Measurements from ENCODE around the gene TIGD3.
A peak's percentile ranks its signal among the peaks of the same experiment; 100 is the strongest.

The TIGD3 gene

DNA sequence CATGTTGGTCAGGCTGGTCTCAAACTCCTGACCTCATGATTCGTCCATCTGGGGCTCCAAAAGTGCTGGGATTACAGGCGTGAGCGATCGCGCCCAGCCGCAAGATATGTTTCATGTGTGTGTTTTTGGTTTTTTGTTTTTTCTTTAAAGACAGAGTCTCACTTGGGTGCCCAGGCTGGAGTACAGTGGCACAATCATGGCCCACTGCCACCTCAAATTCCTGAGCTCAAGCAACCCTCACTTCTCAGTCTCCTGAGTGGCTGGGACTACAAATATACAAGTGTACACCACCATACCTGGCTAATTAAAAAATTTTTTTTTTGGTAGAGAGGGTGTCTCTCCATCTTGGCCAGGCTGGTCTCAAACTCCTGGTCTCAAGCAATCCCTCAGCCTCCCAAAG is 8.4 kb downstream of the TIGD3 start:
- Histone ChIP-seq H3K27ac (ENCODE audit: low read depth in 2 of 2, low read length in 2 of 2) (peak overlapping the region in 1 of 2 donors; percentile 35), H3K4me1 (ENCODE audit: control insufficient read depth in 2 of 2, insufficient read depth in 2 of 2, low read length in 2 of 2) (peaks cover 7 to 10% of the 10 kb centered on the region in 2 donors), H3K36me3 (ENCODE audit: control insufficient read depth in 2 of 2, insufficient read depth in 2 of 2, low read length in 2 of 2) (no peaks in the 10 kb centered on the region), H3K9ac (ENCODE audit: low read depth in 1 of 2, low read length in 2 of 2) (no peak overlapping the region), H3K4me3 (ENCODE audit: low read length in 2 of 2) (no peak overlapping the region), H3K27me3 (ENCODE audit: control insufficient read depth in 2 of 2, insufficient read depth in 2 of 2, low read length in 2 of 2) (no peaks in the 10 kb centered on the region), H3K9me3 (ENCODE audit: control insufficient read depth in 2 of 2, low read length in 2 of 2) (no peaks in the 10 kb centered on the region)

DNA sequence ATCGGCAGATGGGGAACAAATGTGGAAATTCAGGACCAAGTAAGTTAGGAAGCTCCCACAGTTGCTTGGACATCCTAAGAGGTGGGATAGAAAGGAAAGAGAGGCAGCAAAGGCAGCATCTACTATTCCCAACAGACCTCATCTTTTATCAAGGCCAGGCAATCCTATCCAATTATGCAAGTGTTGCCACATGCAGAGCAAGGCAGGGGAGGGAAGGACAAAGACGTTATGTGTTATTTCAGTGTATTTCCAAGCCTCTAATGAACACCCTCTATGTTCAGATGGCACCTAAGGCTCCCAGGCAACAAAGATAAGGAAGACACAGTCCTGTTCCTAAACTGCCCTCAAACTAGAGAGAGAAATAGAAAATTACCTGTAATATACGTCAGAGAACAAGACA is 9.2 kb downstream of the TIGD3 start:
- Histone ChIP-seq H3K36me3 (ENCODE audit: control insufficient read depth in 2 of 2, insufficient read depth in 2 of 2, low read length in 2 of 2) (no peaks in the 10 kb centered on the region), H3K9ac (ENCODE audit: low read depth in 1 of 2, low read length in 2 of 2) (no peak overlapping the region), H3K4me1 (ENCODE audit: control insufficient read depth in 2 of 2, insufficient read depth in 2 of 2, low read length in 2 of 2) (peaks cover 7 to 10% of the 10 kb centered on the region in 2 donors), H3K27me3 (ENCODE audit: control insufficient read depth in 2 of 2, insufficient read depth in 2 of 2, low read length in 2 of 2) (no peaks in the 10 kb centered on the region), H3K27ac (ENCODE audit: low read depth in 2 of 2, low read length in 2 of 2) (no peak overlapping the region), H3K4me3 (ENCODE audit: low read length in 2 of 2) (no peak overlapping the region), H3K9me3 (ENCODE audit: control insufficient read depth in 2 of 2, low read length in 2 of 2) (no peaks in the 10 kb centered on the region)

DNA sequence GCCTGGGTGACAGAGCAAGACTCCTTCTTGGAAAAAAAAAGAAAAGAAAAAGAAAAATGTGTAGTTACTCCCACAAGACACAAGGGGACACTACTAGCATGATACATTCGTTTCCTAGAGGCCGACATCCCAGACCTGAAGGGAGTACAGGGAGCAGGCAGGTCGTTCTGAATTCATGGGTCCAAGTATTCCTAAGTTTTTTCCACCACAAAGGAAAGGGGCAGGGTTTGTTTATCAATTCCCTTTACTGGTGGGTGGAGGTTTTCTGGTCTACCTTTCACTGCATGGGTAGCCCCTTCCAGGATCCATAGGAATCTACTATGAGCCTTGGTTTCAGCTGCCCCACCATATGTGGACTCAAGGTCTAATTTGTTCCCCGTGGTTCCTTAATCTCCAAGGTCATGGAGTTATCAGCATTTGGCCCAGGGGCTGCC is 11.8 kb downstream of the TIGD3 start:
- H3K27ac ChIP-seq (ENCODE audit: low read depth in 2 of 2, low read length in 2 of 2), result peak overlapping the region; percentile 44 to 55
- H3K9me3 ChIP-seq (ENCODE audit: control insufficient read depth in 2 of 2, low read length in 2 of 2), result no peaks in the 10 kb centered on the region
- H3K9ac ChIP-seq (ENCODE audit: low read depth in 1 of 2, low read length in 2 of 2), result peak overlapping the region in 1 of 2 donors; percentile 48
- peak overlapping the region in 1 of 2 donors; percentile 14 for H3K4me3 ChIP-seq (ENCODE audit: low read length in 2 of 2)
- H3K27me3 ChIP-seq (ENCODE audit: control insufficient read depth in 2 of 2, insufficient read depth in 2 of 2, low read length in 2 of 2), result no peaks in the 10 kb centered on the region
- H3K4me1 ChIP-seq (ENCODE audit: control insufficient read depth in 2 of 2, insufficient read depth in 2 of 2, low read length in 2 of 2), result peaks cover 7 to 14% of the 10 kb centered on the region in 2 donors
- H3K36me3 ChIP-seq (ENCODE audit: control insufficient read depth in 2 of 2, insufficient read depth in 2 of 2, low read length in 2 of 2), result no peaks in the 10 kb centered on the region

DNA sequence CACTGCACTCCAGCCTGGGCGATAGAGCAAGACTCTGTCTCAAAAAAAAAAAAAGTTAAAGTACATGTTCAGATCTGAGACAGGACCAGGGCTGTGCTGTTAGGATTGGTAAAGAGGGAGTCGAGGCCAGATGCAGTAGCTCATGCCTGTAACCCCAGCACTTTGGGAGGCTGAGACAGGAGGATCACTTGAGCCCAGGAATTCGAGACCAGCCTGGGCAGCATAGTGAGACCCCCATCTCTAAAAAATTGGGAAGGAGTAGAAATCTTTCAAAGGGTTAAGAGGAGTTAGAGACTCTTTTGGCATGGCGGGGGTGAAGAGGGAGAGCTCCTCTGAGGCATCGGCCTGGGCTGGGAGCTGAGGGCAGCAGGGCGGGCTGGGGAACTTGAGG is 16.1 kb downstream of the TIGD3 start:
- H3K27me3 ChIP-seq (ENCODE audit: control insufficient read depth in 2 of 2, insufficient read depth in 2 of 2, low read length in 2 of 2), result no peaks in the 10 kb centered on the region
- peaks cover 10 to 25% of the 10 kb centered on the region in 2 donors for H3K4me1 ChIP-seq (ENCODE audit: control insufficient read depth in 2 of 2, insufficient read depth in 2 of 2, low read length in 2 of 2)
- H3K27ac ChIP-seq (ENCODE audit: low read depth in 2 of 2, low read length in 2 of 2), result peak overlapping the region; percentile 28 to 57
- H3K9ac ChIP-seq (ENCODE audit: low read depth in 1 of 2, low read length in 2 of 2), result peak overlapping the region in 1 of 2 donors; percentile 46
- H3K9me3 ChIP-seq (ENCODE audit: control insufficient read depth in 2 of 2, low read length in 2 of 2), result no peaks in the 10 kb centered on the region
- no peaks in the 10 kb centered on the region for H3K36me3 ChIP-seq (ENCODE audit: control insufficient read depth in 2 of 2, insufficient read depth in 2 of 2, low read length in 2 of 2)
- no peak overlapping the region for H3K4me3 ChIP-seq (ENCODE audit: low read length in 2 of 2)

DNA sequence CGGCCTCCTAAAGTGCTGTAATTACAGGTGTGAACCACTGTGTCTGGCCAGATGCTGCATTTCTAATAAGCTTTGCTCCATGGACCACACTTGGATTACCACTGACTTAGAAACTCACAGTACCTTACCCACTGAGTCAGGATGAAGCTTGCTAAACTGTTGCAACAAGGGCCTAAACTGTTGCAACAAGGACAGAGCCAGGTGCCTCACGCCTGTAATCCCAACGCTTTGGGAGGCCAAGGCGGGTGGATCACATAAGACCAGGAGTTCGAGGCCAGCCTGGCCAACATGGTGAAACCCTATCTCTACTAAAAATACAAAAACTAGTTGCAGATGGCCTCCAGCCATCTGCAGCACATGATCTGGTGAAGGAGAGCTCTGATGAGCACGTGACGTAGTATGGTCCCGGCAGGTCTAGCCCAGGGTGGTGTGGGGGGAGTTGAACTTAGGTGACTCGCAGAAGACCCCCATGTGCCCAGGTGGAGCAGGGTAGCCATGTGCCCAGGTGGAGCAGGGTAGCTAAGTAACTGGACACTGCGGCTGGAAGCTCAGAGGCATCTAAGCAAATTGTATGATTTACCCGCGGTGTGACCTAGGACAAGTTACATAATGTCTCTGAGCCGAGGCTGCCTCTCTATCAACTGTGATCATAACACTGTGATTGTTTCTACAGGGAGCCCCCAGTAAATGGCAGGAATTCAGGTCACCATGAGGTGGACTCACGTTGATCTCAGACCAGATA is 19.5 kb downstream of the TIGD3 start:
- no peaks in the 10 kb centered on the region for H3K27me3 ChIP-seq (ENCODE audit: control insufficient read depth in 2 of 2, insufficient read depth in 2 of 2, low read length in 2 of 2)
- no peak overlapping the region for H3K4me3 ChIP-seq (ENCODE audit: low read length in 2 of 2)
- no peaks in the 10 kb centered on the region for H3K9me3 ChIP-seq (ENCODE audit: control insufficient read depth in 2 of 2, low read length in 2 of 2)
- H3K27ac ChIP-seq (ENCODE audit: low read depth in 2 of 2, low read length in 2 of 2), result peak overlapping the region; percentile 9 to 70
- H3K4me1 ChIP-seq (ENCODE audit: control insufficient read depth in 2 of 2, insufficient read depth in 2 of 2, low read length in 2 of 2), result peaks cover 3 to 17% of the 10 kb centered on the region in 2 donors
- no peaks in the 10 kb centered on the region for H3K36me3 ChIP-seq (ENCODE audit: control insufficient read depth in 2 of 2, insufficient read depth in 2 of 2, low read length in 2 of 2)
- H3K9ac ChIP-seq (ENCODE audit: low read depth in 1 of 2, low read length in 2 of 2), result no peak overlapping the region

DNA sequence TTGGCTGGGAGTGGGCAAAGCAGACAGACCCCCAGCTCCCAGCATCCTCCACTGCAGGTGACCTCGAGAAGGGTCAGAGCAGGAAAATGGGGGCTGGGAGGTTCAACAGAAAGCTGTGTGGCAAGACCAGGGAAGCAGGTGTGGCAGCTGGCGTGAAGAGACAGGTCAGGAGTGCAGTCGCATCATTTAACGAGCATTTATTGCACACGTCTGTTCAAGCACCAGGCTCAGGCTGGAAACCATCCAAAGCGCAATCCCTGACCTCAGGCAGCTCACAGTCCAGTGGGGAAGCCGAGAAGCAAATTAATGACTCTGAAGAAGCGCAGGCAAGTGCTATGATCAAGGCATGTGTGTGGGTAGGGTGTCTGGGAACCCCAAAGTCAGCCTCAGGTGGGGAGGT is 20.5 kb downstream of the TIGD3 start:
- Histone ChIP-seq H3K36me3 (ENCODE audit: control insufficient read depth in 2 of 2, insufficient read depth in 2 of 2, low read length in 2 of 2) (no peaks in the 10 kb centered on the region), H3K9ac (ENCODE audit: low read depth in 1 of 2, low read length in 2 of 2) (no peak overlapping the region), H3K9me3 (ENCODE audit: control insufficient read depth in 2 of 2, low read length in 2 of 2) (no peaks in the 10 kb centered on the region), H3K27ac (ENCODE audit: low read depth in 2 of 2, low read length in 2 of 2) (peak overlapping the region; percentile 38 to 70), H3K4me3 (ENCODE audit: low read length in 2 of 2) (no peak overlapping the region), H3K4me1 (ENCODE audit: control insufficient read depth in 2 of 2, insufficient read depth in 2 of 2, low read length in 2 of 2) (peaks cover 3 to 17% of the 10 kb centered on the region in 2 donors), H3K27me3 (ENCODE audit: control insufficient read depth in 2 of 2, insufficient read depth in 2 of 2, low read length in 2 of 2) (no peaks in the 10 kb centered on the region)

DNA sequence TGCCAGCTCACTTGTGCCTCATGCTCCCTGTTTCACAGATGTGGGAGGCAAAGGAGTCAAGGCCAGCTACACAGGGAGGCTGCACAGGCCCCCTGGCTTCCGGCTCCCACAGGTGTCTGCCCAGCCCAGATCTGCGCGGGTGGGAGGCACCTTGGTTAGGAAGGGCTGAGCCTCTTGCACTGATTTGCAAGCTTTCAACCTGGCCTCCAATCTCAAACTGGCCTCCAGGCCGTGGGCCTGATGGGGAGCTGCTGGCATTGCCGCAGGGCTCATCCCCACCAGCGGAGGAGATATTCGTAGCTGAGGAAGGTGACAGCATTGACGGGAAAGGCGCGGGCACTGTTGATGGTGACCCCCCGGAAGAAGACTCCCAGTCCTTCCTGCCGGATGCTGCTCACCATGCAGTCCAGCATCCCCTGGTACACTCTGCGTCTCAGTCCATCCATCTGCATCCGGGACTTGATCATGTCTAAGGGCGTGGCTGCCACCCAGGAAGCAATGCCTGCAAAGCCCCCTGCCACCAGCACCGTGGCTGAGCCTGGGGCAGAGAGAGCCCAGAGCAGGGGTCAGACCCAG is 21.7 kb downstream of the TIGD3 start:
- Histone ChIP-seq H3K9me3 (ENCODE audit: control insufficient read depth in 2 of 2, low read length in 2 of 2) (no peaks in the 10 kb centered on the region), H3K27ac (ENCODE audit: low read depth in 2 of 2, low read length in 2 of 2) (no peak overlapping the region), H3K27me3 (ENCODE audit: control insufficient read depth in 2 of 2, insufficient read depth in 2 of 2, low read length in 2 of 2) (no peaks in the 10 kb centered on the region), H3K36me3 (ENCODE audit: control insufficient read depth in 2 of 2, insufficient read depth in 2 of 2, low read length in 2 of 2) (no peaks in the 10 kb centered on the region), H3K4me1 (ENCODE audit: control insufficient read depth in 2 of 2, insufficient read depth in 2 of 2, low read length in 2 of 2) (peaks cover 11 to 23% of the 10 kb centered on the region in 2 donors), H3K4me3 (ENCODE audit: low read length in 2 of 2) (no peak overlapping the region), H3K9ac (ENCODE audit: low read depth in 1 of 2, low read length in 2 of 2) (no peak overlapping the region)

DNA sequence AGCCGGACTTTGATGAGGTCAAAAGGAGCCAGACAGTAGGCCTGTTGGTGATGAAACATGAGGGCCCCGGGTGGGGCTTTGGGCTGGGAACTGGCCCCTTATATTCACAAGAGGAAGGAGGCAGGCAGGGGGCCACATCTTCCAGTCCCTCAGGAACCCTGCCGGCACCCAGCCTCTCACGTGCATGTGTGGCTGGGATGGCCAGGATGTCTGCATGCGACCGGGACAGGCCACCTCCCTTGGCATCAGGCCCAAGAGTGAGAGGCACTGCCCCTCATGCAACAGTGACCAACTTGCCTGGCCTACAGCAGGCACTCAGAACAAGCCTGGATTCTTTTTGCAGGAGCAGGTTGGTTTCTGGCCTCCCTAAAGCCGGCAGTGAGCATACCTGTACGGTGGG is 22.5 kb downstream of the TIGD3 start:
- Histone ChIP-seq H3K4me3 (ENCODE audit: low read length in 2 of 2) (no peak overlapping the region), H3K36me3 (ENCODE audit: control insufficient read depth in 2 of 2, insufficient read depth in 2 of 2, low read length in 2 of 2) (no peaks in the 10 kb centered on the region), H3K27ac (ENCODE audit: low read depth in 2 of 2, low read length in 2 of 2) (no peak overlapping the region), H3K27me3 (ENCODE audit: control insufficient read depth in 2 of 2, insufficient read depth in 2 of 2, low read length in 2 of 2) (no peaks in the 10 kb centered on the region), H3K9ac (ENCODE audit: low read depth in 1 of 2, low read length in 2 of 2) (no peak overlapping the region), H3K4me1 (ENCODE audit: control insufficient read depth in 2 of 2, insufficient read depth in 2 of 2, low read length in 2 of 2) (peaks cover 17 to 27% of the 10 kb centered on the region in 2 donors), H3K9me3 (ENCODE audit: control insufficient read depth in 2 of 2, low read length in 2 of 2) (no peaks in the 10 kb centered on the region)

DNA sequence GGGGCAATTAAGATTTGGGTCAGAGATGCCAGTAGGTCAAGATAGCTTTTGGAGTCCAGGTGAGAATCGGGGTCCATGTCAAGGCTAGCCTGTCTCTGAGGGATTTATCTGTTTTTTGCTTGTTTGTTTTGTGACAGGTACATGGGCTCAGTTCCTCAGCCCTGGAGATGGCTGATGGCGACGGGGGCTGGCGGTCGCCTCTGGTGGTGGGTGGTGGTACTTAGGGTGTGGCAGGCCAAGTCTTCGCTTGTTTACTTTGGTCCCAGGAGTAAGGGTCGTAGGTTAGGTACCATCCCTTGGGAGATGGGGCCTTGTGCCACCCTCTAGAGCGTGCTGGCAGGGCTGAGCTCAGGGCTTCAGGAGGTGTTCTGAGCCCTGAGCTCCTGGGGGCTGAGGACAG is 23.2 kb downstream of the TIGD3 start:
- no peak overlapping the region for H3K4me3 ChIP-seq (ENCODE audit: low read length in 2 of 2)
- H3K27ac ChIP-seq (ENCODE audit: low read depth in 2 of 2, low read length in 2 of 2), result peak overlapping the region; percentile 34 to 43
- H3K27me3 ChIP-seq (ENCODE audit: control insufficient read depth in 2 of 2, insufficient read depth in 2 of 2, low read length in 2 of 2), result no peaks in the 10 kb centered on the region
- H3K4me1 ChIP-seq (ENCODE audit: control insufficient read depth in 2 of 2, insufficient read depth in 2 of 2, low read length in 2 of 2), result peaks cover 21 to 33% of the 10 kb centered on the region in 2 donors
- H3K36me3 ChIP-seq (ENCODE audit: control insufficient read depth in 2 of 2, insufficient read depth in 2 of 2, low read length in 2 of 2), result no peaks in the 10 kb centered on the region
- no peak overlapping the region for H3K9ac ChIP-seq (ENCODE audit: low read depth in 1 of 2, low read length in 2 of 2)
- no peaks in the 10 kb centered on the region for H3K9me3 ChIP-seq (ENCODE audit: control insufficient read depth in 2 of 2, low read length in 2 of 2)

DNA sequence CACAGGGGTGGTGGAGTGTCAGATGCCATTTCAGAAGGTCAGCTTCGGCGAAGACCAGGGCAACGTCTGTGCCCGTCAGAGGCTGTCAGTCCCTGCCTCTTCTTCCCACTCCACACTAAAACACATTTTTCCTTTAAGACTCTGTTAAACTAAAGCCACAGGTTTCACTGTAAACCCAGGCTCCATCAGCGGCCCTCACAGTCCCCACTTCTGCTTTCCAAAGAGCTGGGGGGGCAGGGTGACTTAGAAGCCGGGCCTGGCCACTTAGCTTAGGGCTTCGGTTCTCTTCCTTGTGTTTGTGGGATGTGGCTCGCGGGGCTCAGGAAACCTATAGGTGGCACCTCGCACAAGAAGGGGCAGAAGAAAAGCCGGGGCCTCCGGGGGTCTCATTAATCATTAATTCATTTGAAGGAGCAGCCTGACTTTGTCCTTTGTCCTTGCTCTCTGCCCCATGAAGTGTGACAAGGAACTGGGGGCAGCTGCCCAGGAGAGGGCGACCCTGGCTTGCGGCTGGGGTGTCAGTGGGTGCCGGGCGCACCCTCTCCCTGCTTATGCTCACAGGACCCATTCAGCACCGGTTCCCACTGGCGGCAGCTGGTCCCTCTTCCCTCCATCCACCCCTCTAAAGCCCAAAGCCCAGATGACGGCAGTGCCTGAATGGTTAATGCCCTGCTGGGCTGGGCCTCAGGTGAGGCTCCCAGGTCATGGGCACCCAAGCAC is 23.8 kb downstream of the TIGD3 start:
- Histone ChIP-seq H3K27ac (ENCODE audit: low read depth in 2 of 2, low read length in 2 of 2) (peak overlapping the region; percentile 34 to 43), H3K9ac (ENCODE audit: low read depth in 1 of 2, low read length in 2 of 2) (peak overlapping the region in 1 of 2 donors; percentile 12), H3K4me1 (ENCODE audit: control insufficient read depth in 2 of 2, insufficient read depth in 2 of 2, low read length in 2 of 2) (peaks cover 27 to 39% of the 10 kb centered on the region in 2 donors)

More for the DNA sequence above, 23.8 kb downstream of the TIGD3 start:
- Histone ChIP-seq H3K9me3 (ENCODE audit: control insufficient read depth in 2 of 2, low read length in 2 of 2) (no peaks in the 10 kb centered on the region), H3K27me3 (ENCODE audit: control insufficient read depth in 2 of 2, insufficient read depth in 2 of 2, low read length in 2 of 2) (no peaks in the 10 kb centered on the region), H3K4me3 (ENCODE audit: low read length in 2 of 2) (no peak overlapping the region), H3K36me3 (ENCODE audit: control insufficient read depth in 2 of 2, insufficient read depth in 2 of 2, low read length in 2 of 2) (no peaks in the 10 kb centered on the region)

Data from mucosa of rectum (tissue), 2 donors.